Right lobe of liver (tissue), 6 donors: Measurements from ENCODE around the gene GXYLT2. TPM values are rescaled to one million over a fixed set of nuclear protein-coding genes. Genes with fewer than 3 reads are reported as not detected.

ENCODE experiments used
- ATAC-seq, 4 donors: fragments of 200-7000 bp; cut with Tn5 transposase; one replicate each; pipeline ENCODE4 v1.9.1; 2020; ENCODE audit warnings: mild to moderate bottlenecking in 4 of 4, moderate library complexity in 4 of 4
- DNase-seq, 3 donors: peaks; one replicate each; pipeline ENCODE4 v3.0.0-alpha.2; 2020
- H3K27ac ChIP-seq, 3 donors: fragments of 200-600 bp; one replicate each; pipeline ENCODE4 v1.8.0; 2022
- H3K27me3 ChIP-seq, 2 donors: fragments of 200-600 bp; one replicate each; pipeline ENCODE4 v1.8.0; 2022
- H3K36me3 ChIP-seq, 4 donors: fragments of 200-600 bp; sonication (generic) in 1 of 4; one replicate each; pipeline versions ENCODE4 v1.5.1 to v1.8.0; 2017 to 2022; ENCODE audit warnings: control low read depth in 1 of 4
- H3K4me1 ChIP-seq, 4 donors: fragments of 200-600 bp; sonication (generic) in 1 of 4; one replicate each; pipeline versions ENCODE4 v1.5.1 to v1.8.0; 2017 to 2022; ENCODE audit warnings: control low read depth in 1 of 4
- H3K4me3 ChIP-seq, 3 donors: fragments of 200-600 bp; one replicate each; pipeline ENCODE4 v1.8.0; 2022
- H3K9me3 ChIP-seq, 4 donors: fragments of 200-600 bp; sonication (generic) in 1 of 4; one replicate each; pipeline versions ENCODE4 v1.5.1 to v1.8.0; 2017 to 2022; ENCODE audit warnings: control low read depth in 1 of 4
- CTCF ChIP-seq, 4 donors: fragments of 200-600 bp in 3 of 4; fragments of 450-650 bp in 1 of 4; IDR thresholded peaks; one replicate each; pipeline versions ENCODE4 v1.5.1 to v1.8.0; 2016 to 2022; ENCODE audit warnings: antibody characterized with exemption in 4 of 4, mild to moderate bottlenecking in 2 of 4
- POLR2A ChIP-seq: fragments of 450-650 bp; IDR thresholded peaks from one replicate; pipeline ENCODE4 v1.6.1; 2017; ENCODE audit warnings: antibody characterized with exemption, mild to moderate bottlenecking
- WGBS: methylation state at CpG from one replicate; pipeline ENCODE4 v1.1.6; 2018; ENCODE audit warnings: low coverage, low lambda C conversion rate; ENCODE audit not compliant: insufficient coverage; ENCODE audit errors: missing lambda C conversion rate; 5-methylcytosine and 5-hydroxymethylcytosine counted together
- intact Hi-C, 2 donors: fragments of 100-400 bp; cut with DNase I; formaldehyde crosslinking; loops; one replicate each; pipeline versions ENCODE4 v1.11.2 to v1.14.1; 2022
- total RNA-seq, 6 experiments: library from RNA; depleted of rRNA in 2 of 6; stranded (reverse); fragments of >200 nt in 2 of 6; fragmentation: NEBNext Ultra II Directional in 3 of 6; extraction: Animal tissue kit (Norgen Biotek cat#: 25700) in 3 of 6; gene quantifications; one replicate each; pipeline versions ENCODE4 v1.1.0 to v1.2.4, GENCODE V29; 2016 to 2023
- donor health status: DM: no; HTN: yes; CAD: no.
- donor health status: DM: no; HTN: no; CAD: no.
- donor health status: DM: no; HTN: no; CAD: no.
- donor health status: DM: no; HTN: yes; CAD: no.
- donor health status: DM: no; HTN: yes; CAD: no.

GXYLT2 gene
- total RNA-seq, 6 experiments from 2014 or later: 0.06 to 0.69 (median 0.12) TPM; not detected in 1

GRCh38 chr3:72909591-72909990 lies 21.7 kb downstream of the GXYLT2 start:
- 85% methylated on average over 3 of the region's 3 CpGs for WGBS
- intact Hi-C loops: no loop called here
- Histone ChIP-seq H3K27me3 (no peaks in the 10 kb centered on the region), H3K9me3 (no peaks in the 10 kb centered on the region), H3K4me3 (no peak overlapping the region), H3K27ac (no peak overlapping the region), H3K36me3 (no peaks in the 10 kb centered on the region), H3K4me1 (peaks cover 0 to 7% (median 0%) of the 10 kb centered on the region in 4 donors)
- no peak for TF ChIP-seq POLR2A
- TF ChIP-seq CTCF (IDR thresholded peaks at IDR 0.05): no peak
- no peak for ATAC-seq
- no peak for DNase-seq

GRCh38 chr3:72912532-72912931 lies 24.7 kb downstream of the GXYLT2 start:
- no peak overlapping the region for H3K27ac ChIP-seq
- H3K4me3 ChIP-seq: no peak overlapping the region
- intact Hi-C loops: no loop called here
- WGBS: no CpG with 5 or more reads among the region's 2 CpGs
- no peaks in the 10 kb centered on the region for H3K9me3 ChIP-seq
- TF ChIP-seq CTCF (IDR thresholded peaks at IDR 0.05): no peak
- TF ChIP-seq POLR2A: no peak
- ATAC-seq (no peak), DNase-seq (no peak)
- no peaks in the 10 kb centered on the region for H3K27me3 ChIP-seq
- H3K4me1 ChIP-seq: peaks cover 0 to 7% (median 0%) of the 10 kb centered on the region in 4 donors
- no peaks in the 10 kb centered on the region for H3K36me3 ChIP-seq

- DNase-seq (no peak), ATAC-seq (no peak)
- H3K27ac ChIP-seq: no peak overlapping the region
- intact Hi-C loops: no loop called here
- 89% methylated on average over 13 of the region's 14 CpGs for WGBS
- H3K4me1 ChIP-seq: no peaks in the 10 kb centered on the region
- no peaks in the 10 kb centered on the region for H3K9me3 ChIP-seq
- no peak overlapping the region for H3K4me3 ChIP-seq
- TF ChIP-seq POLR2A (no peak), CTCF (IDR thresholded peaks at IDR 0.05) (no peak)
- no peaks in the 10 kb centered on the region for H3K36me3 ChIP-seq
- H3K27me3 ChIP-seq: no peaks in the 10 kb centered on the region
Measured at GRCh38 chr3:72914383-72914782, 26.5 kb downstream of the GXYLT2 start.

GRCh38 chr3:72916250-72916649 lies 28.4 kb downstream of the GXYLT2 start:
- no peaks in the 10 kb centered on the region for H3K27me3 ChIP-seq
- H3K4me1 ChIP-seq: no peaks in the 10 kb centered on the region
- no peak overlapping the region for H3K4me3 ChIP-seq
- no peaks in the 10 kb centered on the region for H3K36me3 ChIP-seq
- WGBS: 52% methylated on average over 2 of the region's 2 CpGs
- no peak for ATAC-seq
- DNase-seq: no peak
- no peaks in the 10 kb centered on the region for H3K9me3 ChIP-seq
- TF ChIP-seq CTCF (IDR thresholded peaks at IDR 0.05) (no peak), POLR2A (no peak)
- intact Hi-C loops: no loop called here
- no peak overlapping the region for H3K27ac ChIP-seq

- Histone ChIP-seq H3K27ac (no peak overlapping the region), H3K4me3 (no peak overlapping the region), H3K36me3 (no peaks in the 10 kb centered on the region), H3K27me3 (no peaks in the 10 kb centered on the region), H3K9me3 (no peaks in the 10 kb centered on the region), H3K4me1 (no peaks in the 10 kb centered on the region)
- WGBS: 92% methylated on average over 8 of the region's 8 CpGs
- no peak for TF ChIP-seq CTCF (IDR thresholded peaks at IDR 0.05)
- TF ChIP-seq POLR2A: no peak
- intact Hi-C loops: no loop called here
- DNase-seq (no peak), ATAC-seq (no peak)
Measured at GRCh38 chr3:72919520-72919919, 31.7 kb downstream of the GXYLT2 start.
